GM19328 (cell line): Measurements from ENCODE around the gene SMG9.

Source experiments
- ATAC-seq: cut with Tn5 transposase; IDR thresholded peaks from one replicate; pipeline ENCODE4 v1.9.1; 2021; ENCODE audit warnings: mild to moderate bottlenecking, moderate library complexity; ENCODE audit not compliant: unreplicated experiment

Gene SMG9

DNA sequence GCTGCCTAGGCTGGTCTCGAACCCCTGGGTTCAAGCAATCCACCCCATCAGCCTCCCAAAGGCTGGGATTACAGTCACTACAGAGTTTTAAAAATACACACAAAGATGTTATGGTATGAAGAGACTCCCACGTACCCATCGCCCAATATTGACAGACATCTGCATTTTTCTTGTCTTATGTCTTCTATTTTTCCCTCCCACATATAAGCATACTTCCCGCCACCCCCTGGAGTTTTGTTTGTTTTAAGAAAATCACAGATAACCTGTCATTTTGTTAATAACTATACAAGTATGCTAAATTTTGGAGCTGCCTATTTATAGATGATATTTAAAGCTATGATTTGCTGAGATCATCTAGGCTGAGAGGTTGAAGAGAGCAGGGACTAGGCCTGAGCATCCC, 6.2 kb upstream of the SMG9 start:
- ATAC-seq = no peak

DNA sequence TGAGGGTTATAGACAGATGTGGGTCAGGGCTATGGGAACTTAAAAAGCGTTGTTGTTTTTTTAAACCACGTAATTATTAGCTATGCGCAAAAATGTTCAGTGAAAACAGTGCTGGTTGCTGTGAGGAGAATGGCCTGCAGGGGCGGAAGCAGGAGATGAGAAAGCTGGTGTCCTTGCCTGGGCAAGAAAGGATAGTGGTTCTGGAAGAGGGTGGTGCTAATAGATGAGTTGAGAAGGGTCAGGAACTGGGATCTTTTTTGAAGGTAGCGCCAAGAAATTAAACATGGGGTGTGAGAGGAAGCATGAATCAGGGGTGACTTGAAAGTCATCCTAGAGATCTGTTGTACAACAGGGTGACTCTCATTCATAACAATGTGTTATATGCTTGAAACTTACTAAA, 4.8 kb upstream of the SMG9 start:
- no peak for ATAC-seq

DNA sequence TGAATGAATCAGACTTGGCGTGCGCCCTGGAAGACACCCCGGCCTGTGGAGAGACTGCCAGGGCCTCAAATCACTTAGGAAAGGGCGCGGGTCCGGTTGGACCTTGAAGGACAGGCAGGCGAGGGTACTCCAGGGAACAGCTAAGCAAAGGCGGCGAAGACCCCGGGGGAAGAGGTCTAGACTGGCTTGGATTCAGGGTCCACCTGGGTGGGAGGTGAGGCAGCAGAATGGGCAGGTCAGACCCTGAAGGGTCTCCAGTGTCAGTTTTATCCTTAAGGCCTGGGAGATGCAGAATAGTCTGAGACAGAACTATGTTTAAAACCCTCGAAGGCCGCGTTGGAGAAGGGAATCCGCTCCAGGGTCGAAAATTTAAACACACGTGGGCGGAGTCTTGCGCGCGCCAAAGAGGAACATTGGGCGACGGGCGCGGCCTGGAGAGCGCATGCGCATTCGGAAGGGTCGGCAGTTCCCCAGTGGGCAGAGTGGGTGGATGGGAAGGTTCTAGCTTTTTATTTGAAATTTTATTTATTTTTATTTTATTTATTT, 567 bp upstream of the SMG9 start:
- ATAC-seq = no peak

DNA sequence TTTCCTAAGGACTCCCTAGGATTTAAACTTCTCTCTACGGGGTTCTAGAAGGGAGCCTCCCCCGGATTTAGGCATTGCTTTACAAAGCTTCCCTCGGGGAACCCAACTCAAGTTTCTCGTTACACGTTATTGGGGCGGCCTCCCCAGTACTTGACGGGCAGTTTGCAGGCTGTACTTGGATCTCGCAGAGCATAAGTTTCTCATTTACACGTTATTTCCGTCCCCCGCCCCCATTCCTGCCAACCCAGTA, 584 bp downstream of the SMG9 start:
- ATAC-seq = no peak

DNA sequence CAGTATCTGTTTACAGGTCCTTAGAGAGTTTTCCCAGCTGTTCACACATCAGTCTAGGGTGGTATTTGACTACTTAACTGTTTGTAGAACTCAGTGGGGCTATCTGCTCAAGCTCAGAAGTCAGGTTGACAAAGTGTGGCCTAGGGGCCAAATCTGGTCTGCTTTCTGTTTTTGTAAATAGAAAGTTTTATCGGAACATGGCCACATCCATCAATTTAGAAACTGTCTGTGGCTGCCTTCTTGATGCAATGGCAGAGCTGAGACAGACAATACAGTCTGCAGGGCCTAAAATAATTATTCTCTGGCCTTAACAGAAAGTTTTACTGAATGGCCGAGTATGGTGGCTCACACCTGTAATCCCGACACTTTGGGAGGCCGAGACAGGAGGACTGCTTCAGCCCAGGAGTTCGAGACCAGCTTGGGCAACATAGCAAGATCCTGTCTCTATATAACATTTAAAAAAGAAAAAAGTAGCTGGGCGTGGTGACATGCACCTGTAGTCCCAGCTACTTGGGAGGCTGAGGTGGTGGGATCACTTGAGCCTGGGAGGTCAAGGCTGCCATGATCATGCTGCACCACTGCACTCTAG, 2.4 kb downstream of the SMG9 start:
- no peak for ATAC-seq

DNA sequence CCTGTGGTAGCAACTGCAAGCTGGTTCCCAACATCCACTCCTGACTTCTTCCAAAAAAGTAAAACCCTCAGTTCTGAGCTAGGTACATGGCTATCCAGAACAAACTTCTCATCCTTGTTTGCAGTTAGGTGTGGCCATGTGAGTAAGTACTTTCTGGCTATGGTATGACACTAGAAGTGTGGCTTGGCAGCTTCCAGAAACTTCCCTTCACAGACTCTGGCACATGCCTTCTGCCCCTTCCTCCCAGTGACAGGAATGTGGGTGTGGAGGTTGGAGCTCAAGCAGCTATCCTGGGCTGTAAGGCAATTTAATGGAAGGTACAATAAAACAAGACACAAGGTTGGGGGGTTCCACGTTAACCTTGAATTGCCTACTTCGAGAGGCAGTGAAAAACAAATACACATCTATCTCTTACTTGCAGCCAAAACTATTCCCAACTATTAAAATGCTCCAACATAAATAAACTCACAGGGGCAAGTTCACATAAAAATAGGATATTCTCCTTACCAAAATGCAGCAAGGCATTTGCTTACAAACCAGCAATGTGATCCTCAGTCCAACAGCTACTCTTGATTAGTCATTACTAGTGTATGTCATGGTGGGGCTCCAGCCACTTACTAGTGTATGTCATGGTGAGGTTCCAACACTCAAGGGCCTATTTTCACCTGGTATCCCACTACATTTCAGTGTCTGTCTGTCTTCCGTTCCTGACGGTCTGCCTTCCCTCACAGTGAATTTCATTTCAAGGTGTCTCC, 3.1 kb downstream of the SMG9 start:
- ATAC-seq = no peak

DNA sequence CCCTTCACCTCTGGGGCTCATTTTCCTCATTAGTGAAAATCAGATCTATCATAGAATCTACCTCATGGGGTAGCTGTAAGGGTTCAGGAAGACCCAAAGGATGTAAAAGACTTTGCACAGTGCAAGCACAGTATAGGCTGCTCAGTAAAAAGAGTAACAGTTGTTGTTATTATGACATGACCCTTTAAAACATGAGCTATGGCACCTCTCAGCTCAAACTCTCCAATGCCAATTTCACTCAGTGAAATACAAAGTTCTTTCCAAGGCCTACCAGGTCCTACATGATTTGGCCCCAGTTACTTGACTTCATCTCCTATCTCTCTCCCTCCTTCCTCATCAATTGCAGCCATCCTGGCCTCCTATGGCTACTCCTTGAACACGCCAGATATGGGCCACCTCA, 4.9 kb downstream of the SMG9 start:
- ATAC-seq = no peak

DNA sequence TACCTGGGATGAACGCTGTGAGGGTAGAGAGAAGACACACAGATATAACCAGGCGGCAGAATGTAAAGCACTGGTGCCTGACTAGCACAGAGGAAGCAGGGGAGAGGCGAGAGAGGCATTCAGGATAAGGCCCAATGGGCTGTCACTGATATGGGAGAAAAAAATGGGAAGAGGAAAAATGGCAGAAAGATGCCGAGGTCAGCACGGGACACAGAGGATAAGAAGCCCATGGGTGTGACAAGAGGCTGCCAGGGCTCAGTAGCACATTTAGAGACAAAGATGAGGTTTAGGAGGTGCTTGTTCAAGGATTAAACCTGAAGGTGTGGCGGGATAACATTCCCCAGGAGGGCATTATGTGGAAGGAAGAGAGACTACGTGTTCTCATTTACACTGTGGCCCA, 5.6 kb downstream of the SMG9 start:
- ATAC-seq = no peak

DNA sequence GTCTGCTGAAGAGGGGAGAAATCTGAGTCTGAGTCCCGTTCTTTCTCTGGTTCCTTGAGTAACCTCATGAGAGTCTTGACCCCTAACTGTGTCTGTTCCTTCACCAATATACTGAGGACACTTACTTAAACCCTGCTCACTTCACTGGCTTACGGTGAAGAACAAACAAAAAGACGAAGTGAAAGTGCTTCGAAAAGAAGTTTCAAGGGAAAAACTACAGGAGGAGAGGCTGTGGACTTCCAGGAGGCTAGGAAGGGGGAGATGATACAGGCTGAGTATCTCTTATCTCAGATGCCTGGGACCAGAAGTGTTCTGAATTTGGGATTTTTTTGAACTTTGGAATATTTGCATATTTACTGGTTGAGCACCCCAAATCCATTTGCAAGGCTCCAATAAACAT, 6.1 kb downstream of the SMG9 start:
- ATAC-seq = no peak

DNA sequence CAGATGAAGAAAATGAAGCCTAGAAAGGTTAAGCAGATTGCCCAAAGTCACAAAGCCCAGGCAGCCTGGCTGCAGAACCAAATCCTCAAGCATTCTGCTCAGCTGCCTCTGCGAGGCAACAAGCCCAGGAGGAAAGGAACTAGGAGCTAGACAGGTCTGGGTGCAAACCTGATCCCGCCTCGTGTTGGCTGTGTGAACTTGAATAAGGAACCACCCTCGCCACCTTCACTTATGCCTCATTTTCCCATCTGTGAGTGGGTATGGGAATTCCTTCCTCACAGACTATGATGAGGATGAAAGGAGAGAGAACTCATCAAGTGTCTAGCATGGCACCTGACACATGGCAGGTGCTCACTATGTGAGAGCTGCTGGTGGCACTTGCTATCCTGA, 6.6 kb downstream of the SMG9 start:
- no peak for ATAC-seq

DNA sequence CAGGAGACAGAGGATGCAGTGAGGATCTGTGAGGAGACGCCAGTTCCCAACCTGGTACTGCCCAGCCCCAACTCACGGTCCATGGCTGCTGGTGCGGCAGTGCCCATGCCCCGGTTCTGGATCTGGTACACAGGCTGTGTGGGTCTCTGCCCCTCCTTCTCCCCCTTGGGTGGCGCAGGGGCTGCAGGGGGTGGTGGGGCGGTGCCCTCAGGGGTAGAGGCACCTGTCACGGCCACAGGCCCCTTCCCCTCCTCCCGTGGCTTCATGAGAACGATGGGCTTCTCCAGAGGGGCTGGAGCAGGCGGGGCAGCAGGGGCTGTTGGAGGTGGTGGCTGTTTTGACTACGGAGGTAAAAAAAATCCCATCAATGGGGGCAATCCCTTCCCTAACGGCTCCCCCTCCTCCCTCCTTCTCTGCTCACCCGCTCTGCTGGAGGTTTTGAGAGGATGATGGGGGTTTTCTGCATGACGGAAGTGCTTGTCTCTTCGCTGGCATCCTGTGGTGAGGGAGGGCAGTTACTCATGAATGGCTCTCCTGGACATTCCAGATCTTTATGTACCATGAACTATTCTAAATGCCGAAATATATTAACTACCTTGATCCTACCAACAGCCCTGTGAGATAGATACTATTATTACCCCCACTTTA, 7.1 kb downstream of the SMG9 start:
- no peak for ATAC-seq

DNA sequence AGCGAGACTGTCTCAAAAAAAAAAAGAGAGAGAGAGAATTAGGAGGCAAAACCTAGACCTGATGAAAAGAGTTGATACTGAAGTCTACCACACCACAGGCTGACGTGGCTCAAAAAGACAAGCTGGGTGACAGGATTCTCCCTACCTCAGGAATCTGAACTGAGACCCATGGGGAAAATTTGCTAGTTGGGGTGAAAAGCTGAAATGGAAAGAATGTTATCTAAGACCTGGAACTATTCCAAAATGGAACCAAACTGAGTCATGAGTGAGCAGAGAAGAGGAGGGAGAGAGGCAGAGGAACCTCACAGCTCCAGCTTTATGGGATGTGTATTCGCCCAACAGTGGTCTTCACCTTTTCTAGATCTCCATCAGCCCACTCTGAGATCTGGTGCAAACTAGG, 11.7 kb downstream of the SMG9 start:
- ATAC-seq = no peak

DNA sequence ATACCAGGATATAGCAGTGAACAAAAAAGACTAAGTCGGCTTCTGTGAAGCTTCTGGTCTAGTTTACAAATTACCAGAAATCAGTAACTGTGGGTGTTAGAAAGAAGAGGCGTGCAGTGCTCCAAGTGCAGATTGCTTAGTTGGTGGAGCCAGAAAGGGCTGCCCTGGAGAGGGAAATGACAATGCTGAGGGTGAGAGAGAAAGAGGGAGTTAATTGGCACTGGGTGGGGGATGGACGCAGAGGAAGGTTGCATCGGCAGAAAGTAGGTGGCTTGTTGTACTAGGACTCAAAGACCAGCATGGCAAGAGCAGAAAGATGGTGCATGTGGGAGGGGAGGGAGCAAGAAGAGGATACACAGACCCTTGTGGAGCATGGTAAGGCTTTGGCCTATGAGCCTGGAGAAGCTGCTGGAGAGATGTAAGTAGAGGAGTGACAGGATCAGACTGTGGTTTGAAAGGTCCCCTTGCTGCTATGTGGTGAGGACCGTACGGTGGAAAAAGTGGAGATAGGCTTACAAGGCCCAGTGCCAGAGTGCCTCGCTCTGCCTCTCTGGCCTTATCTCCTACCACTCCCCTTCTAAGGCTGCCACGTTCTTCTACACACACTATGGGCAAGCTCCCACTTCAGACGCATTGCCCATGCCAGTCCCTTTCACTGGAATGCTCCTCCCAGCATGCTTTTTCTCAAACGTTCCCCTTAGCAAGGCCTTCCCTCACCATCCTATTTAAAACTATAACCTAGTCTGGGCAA, 13.5 kb downstream of the SMG9 start:
- ATAC-seq = no peak

DNA sequence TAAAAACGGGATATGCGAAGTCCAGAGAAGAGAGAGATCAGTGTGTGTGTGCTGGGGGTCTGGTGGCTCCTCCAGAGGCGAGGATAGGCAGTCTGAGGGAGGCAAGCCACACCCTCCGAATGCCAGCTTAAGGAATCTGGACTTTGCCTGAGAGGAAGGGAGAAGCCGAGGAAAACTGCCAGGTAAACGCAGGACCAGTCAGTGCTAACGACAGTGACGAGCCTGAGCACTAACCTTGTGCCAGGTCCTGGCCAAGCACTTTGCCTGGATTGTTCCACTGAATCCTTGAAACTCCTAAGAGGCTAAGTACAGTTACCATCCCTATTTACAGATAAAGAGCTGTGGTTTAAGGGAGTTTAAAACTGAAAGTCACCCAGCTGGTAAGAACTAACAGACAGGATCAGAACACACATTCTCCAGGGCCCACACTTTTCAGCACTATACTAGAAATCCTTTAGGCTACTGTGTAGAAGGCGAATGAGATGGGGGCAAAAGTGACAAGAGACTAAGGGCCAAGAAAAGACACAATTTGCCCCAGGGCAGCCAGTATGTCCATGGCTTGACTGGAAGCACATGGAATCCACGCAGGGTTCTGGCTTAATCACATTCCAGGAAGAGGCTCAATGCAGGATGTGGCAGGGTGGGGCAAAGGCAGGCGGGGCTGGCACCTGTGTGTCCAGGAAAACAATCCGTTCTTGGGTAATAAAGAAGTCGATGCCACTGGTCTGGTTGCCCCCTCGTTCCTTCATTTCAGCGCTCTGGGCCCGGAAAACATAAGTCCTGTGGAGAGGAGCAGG, 15.1 kb downstream of the SMG9 start:
- ATAC-seq = no peak

DNA sequence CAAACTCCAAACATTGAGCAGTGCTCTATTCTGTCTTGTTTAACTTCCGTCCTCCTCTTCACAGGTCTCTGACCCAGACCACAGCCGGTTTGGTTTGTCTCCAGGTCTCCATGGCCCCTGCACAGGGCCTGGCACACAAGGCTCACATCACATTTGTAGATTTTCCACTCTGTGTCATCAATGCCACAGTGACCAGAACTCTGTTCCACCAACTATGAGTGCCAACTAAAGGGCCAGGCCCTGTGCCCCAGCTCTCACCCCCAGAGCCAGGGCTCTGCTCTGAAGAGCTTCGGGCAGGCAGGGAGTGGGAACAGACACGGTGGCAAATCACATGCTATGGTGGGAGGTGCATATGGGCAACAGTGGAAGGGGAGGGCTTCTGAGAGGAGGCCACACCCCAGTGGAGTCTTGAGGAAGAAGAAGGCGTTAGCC, 16.0 kb downstream of the SMG9 start:
- no peak for ATAC-seq

DNA sequence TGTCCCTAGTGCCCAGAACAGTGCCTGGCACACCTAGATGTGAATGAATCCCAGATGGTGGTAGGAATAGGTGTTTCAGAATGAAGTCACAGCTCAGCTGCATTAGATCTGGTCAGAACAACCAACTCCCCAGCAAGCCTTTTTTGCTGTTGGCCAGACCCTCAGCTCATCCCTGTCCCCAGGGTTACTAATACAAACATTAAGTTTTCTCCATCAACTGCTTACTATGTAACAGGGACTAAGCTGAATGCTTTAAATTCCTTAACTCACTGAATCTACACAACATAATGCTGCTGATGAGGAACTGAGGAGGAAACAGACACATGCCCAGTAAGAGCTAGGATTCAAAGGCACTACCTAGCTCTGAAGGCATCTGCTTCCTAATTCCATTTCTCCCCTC, 18.8 kb downstream of the SMG9 start:
- ATAC-seq = no peak

DNA sequence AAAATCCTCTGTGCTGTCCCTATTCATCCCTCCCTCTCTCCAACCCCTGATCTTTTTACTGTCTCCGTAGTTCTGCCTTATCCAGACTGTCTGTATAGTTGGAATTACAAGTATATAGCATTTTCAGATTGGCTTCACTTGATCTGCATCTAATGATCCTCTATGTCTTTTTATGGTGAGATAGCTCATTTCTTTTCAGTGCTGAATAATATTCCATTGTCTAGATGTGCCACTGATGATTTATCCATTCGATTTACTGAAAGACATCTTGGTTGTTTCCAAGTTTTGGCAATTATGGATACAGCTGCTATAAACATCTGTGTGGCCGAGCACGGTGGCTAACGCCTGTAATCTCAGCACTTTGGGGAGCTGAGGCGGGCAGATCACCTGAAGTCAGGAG, 19.7 kb downstream of the SMG9 start:
- no peak for ATAC-seq

DNA sequence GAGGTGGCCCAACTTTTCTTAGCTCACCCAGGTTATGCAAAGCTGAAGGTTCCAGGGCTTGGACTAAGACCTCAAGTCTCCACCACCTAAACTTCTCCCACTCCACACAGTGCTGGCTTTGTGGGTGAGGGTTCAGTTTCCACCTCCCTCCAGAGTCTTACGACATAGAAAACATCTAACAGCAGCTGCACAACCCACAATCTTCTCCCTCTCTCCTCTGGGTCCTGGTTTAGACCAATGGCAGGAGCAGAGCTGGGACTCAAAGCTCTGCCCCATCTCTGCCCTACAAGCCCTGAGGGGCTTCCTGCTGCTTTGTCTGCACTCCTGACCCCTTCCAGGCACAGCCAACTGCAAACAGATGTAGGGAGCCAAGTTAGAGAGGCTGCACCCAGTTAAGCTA, 22.9 kb downstream of the SMG9 start:
- no peak for ATAC-seq

DNA sequence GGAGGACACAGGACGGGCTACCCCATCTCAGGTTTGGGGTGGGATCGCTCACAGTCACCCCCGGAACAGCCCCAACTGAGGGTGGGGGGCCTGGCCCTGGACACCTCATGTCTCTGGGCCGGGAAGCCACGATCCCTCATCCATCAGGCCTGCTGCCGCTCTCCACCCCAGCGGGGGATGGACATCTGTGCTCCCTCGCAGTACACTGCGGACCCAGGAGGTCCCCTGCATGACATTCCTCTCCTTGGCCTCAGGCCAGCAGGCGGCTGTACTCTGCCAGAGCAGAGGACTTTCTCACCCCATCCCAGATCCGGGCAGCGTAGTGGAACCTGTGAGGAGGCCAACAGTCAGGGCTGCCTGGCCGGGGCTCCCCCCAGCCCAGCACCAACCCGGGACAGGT, 23.4 kb downstream of the SMG9 start:
- no peak for ATAC-seq

DNA sequence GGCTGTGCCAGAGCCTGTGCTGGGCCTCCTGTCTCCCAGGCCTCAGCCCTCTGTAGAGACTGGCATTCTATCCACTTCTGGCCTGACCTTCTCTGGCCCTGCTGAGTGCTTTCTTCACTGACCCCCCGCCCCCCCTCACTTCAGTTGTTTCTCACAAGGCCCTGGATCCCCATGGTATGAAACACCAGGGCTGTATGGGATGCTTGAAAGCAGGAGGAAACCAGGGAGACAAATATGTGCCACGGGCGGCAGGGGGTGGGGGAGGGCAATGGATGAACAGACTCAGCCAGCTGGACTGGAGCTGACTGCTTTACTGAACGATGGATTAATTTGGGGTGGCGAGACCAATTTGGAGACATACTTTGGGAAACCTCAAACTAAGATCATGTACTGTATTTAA, 24.8 kb downstream of the SMG9 start:
- ATAC-seq = no peak

DNA sequence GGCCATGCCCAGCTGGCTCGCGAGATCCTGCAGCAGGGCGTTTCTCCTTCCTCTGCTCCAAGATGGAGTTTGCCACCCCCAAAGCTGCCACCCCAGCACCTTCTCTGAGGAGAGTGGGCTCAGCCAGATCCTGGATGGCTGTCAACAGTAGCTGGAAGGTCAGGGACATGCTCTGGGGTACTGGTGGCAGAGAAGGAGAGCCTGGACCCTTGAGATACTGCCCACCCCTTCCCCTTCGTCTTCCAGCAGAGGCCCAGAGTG, 27.2 kb downstream of the SMG9 start:
- ATAC-seq = no peak
